GM21528 (cell line): ENCODE results near the gene ATP11A.
"Not testable (repeated sequence)": the region's sequence is repeated elsewhere in the genome, so short reads cannot be mapped to it uniquely, and the experiment has no call there.

Experiments used
- ATAC-seq: cut with Tn5 transposase; IDR thresholded peaks from one replicate; pipeline ENCODE4 v1.9.1; 2021; ENCODE audit warnings: mild to moderate bottlenecking, moderate library complexity; ENCODE audit not compliant: unreplicated experiment, low FRiP score

ATP11A gene

DNA sequence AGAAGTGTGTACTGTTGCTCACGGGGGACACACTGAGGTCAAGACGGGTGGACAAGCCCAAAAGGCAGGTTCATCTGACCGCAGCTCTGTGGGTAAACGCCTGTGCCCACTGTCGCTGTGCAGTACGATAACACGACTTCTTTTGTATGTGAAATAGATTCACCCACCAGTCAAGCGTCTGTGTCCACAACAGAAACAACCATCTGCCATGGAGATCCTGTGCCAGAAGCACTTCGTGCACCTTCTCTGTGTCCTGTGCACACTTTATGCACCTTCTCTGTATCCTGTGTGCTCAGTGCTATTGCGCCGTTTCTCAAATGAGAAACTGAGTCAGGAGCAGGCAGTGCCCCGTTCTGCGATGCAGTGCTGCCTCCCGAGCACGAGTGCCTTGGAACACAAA lies 138.9 kb downstream of the ATP11A start:
- no peak for ATAC-seq

DNA sequence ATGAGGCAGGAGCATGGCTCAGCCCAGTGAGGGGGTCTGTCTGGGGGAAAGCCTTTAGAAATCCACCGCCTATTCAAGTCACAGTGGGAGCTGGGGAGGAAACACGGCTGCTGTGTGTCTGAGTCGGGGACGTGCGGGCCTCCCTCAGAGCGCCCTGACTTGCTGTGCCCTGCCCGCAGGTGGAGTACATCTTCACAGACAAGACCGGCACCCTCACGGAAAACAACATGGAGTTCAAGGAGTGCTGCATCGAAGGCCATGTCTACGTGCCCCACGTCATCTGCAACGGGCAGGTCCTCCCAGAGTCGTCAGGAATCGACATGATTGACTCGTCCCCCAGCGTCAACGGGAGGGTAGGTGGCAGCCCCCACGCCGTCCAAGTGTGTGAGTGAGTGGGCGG lies 141.4 kb downstream of the ATP11A start:
- ATAC-seq, result no peak

- no peak for ATAC-seq
Observed at GRCh38 chr13:112831801-112832200, 142.0 kb downstream of the ATP11A start.

- no peak for ATAC-seq
Observed at GRCh38 chr13:112832811-112833210, 143.0 kb downstream of the ATP11A start.

DNA sequence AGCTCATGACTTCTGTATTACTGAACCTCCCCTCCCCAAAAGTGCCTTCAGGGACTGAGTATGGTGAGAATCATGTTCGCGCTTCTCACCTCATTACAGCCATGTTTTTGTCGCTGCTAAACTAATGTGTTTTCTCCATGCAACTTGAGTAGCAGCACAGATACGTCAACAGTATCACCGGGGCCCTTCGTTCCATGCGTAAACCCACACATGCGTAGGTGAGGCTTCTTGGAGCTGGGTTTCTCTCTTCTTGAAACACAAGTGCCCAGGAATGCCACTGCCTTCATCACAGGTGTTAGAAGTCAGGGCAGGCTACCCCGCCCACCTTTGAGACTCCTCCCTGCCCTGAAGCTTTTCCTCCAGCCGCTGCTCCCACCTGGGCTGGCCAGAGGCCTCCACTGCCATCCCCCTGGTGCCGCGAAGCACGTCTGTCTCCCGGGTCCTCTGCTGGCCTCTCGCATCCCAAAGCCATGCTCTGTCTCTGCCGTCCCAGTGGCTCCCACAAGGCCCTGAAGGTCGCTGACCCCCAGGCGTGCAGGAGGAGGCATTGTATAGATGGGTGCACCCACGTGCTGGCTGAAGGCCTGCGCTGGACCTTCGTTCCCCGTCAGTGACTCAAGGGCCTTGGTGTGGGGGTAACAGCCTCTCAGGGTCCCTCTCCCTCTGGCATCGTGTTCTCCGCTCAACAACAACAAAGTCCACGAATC lies 143.9 kb downstream of the ATP11A start:
- no peak for ATAC-seq

- no peak for ATAC-seq
Observed at GRCh38 chr13:112835344-112835743, 145.5 kb downstream of the ATP11A start.

DNA sequence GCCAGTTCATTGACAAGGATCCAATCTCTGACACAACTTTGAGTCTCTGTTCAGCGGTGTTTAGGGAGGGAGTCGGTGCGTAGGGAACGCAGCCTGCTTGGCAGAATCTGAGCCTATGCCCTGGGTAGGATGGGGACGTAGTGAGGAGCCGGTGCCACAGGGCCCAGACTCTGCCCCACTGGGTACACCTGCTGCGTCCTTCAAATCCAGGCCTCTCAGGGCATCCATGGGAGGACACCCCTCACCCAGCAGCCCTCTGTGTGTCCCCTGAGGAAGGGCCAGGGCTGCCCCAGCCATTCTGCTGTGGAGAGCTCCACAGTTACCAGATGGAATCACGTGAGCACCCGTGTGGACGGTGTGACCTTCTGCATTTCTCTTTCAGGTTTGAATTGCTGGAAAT lies 146.0 kb downstream of the ATP11A start:
- no peak for ATAC-seq

DNA sequence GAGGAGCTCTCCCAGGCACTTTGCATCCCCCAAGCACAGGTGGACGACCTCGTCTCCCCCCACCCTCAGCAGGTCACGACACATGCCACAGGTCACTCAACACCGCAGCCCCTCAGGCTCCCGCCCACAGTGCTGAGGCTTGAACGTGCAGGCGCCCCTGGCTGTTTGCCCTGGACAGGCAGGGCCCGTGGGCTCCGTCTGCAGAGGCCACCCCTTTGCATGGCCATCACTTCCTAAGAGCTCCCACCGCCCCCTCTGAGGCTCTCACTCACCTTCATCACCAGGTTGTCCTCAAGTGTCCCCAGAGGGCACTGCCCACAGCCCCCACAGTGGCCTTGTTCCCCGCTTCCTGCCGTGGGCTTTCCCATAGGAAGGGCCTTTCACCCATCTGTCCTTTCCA lies 147.1 kb downstream of the ATP11A start:
- ATAC-seq, result no peak

DNA sequence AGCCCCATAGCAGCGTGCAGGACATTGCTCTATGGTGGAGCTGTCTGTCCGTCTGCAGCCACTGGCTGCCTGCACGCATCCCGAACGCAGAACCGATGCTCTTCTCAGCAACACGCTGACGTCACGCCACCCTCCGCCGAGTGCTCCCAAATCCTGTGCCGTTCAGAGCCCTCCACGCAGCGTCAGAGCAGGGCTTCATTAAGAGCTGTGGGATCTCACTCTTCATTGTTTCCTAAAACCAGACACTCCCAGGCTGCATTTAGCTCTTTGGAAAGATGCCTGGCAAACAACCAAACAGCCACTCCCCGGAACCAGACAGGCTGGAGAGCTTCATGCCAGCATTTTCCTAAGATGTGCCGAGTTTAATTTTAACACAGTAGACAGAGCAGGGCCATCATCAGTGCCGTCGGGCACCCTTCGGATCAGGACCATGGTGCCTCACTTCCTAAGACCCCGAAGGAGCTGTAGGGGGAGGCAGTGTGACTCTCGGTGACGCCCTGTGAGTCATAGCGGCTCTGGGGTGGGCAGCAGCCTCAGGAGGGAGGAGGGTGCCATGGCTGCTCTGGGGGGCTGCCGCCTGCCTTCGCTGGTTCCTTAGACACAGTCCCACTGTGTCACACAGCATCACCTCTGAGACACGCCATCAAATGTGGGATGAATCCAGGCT lies 147.7 kb downstream of the ATP11A start:
- ATAC-seq, result no peak

DNA sequence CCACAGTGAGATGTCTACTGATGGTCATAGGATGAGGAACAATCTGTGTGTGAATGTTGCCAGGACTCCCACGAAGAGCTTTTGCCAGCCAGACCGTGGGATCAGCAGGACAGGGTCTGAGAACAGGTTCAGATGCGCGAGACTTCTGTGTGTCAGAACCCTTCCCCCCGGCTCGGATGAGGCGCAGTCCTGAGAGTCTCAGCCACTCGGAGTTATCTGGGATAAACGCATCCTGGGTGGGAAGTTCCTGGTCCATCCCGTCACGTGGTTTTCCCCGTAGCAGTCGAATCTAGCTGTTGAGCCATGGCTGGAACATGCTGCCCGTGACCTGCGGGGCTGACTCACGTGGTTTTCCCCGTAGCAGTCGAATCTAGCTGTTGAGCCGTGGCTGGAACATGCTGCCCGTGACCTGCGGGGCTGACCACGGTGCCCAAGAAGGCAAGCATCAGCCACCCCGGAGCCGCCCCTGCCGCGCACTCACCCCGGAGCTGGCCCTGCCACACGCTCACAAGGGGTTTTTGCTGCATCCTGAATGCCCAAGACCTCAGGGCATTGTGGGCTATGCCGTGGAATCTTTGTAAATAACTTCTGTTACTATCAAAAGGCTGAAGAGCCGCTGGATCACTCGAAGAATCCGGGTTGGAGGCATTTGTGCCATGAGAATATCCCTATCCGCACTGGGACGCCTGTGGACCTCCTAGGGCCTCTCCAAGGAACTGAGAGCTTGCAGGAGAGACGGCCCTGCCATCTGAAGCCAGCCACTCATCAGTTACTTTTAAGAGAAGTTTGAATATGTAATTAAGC lies 148.4 kb downstream of the ATP11A start:
- ATAC-seq, result no peak

- no peak for ATAC-seq
Observed at GRCh38 chr13:112838842-112839117, 148.9 kb downstream of the ATP11A start.

DNA sequence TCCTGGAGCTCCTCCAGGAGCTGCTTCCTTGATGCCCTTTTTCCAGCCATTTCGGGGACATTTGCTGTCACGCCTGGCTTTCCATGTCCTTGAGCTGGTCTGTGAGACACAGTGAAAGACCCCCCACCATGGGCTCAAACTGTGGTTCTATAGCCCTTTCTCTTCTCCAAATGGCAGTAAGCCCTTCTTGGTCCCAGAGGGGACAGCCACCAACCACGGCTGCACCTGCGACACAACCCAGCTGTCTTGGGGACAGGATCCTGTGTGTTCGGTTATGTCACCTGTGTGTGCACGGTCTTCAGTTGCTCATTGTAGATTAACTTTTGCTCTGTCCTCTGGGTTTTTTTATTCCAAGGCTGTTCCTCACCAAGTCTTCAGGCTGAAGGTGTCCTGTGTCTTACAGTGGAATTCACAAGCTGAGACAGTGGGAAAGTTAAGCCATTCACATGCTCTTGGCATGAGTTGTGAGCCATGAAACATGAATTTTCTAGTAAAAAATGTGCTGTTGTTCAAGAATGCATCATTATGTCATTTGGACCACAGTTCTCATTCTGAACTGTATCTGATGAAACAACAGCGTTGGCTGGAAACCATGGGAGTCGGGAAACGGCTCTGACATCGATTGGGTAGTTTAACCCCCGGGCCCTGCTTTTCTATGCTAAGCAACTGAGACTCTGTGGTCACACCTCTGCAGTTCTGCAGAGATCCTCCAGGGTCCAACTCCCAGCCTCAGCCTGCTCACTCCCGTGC lies 149.7 kb downstream of the ATP11A start:
- no peak for ATAC-seq

DNA sequence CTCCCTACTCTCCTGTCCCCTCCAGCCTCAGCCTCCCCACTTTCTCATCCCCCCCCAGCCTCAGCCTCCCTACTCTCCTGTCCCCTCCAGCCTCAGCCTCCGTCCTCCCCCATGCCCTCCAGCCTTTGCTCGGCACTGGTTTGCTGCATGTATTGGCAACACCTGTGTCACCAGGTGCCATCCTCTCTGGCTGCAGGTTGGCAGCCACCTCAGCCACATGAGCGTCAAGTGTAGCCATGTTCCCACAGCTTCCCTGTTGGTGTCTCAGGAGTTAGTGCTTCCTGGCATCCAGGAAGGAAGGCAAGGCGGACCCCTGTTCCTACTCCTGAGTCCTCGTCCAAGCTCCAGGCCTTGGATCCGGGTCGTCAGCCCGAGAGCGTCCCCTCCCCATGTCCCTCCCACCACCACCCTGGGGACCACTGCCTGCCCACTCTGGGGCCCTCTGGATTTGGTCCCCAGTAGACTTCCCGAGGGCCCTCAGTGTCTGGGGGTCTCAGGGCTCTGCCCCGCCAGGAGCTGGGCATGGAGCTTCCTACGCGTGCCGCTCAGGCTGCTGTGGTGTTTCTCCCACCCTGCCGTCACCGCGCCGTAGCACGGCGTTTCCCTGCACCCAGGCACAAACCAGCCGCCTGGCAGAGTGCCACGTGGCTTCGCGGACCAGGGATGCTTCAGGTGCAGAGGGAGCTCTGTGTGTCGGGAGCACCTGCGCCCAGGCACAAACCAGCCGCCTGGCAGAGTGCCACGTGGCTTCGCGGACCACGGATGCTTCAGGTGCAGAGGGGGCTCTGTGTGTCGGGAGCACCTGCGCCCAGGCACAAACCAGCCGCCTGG lies 150.8 kb downstream of the ATP11A start:
- no peak for ATAC-seq

GRCh38 chr13:112841303-112842015 lies 151.6 kb downstream of the ATP11A start:
- not testable (repeated sequence) for ATAC-seq

GRCh38 chr13:112842343-112842856 lies 152.6 kb downstream of the ATP11A start:
- no peak for ATAC-seq

DNA sequence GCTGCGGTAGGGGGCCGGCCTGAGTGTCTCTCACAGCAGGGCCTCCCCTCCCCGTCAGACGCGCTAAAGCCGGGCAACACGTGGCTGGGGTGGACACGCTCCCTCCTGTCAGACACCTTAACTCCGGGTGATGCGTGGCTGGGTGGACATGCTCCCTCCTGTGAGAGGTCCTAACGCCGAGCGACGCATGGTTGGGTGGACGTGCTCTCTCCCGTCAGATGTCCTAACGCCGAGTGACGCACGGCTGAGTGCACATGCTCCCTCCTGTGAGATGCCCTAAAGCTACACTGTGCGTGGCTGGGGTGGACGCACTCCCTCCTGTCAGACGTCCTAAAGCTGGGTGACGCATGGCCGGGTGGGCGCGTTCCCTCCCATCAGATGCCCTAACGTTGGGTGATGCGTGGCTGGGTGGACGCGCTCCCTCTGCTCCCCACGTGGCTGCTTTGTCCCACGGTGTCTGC lies 153.1 kb downstream of the ATP11A start:
- ATAC-seq, result no peak

DNA sequence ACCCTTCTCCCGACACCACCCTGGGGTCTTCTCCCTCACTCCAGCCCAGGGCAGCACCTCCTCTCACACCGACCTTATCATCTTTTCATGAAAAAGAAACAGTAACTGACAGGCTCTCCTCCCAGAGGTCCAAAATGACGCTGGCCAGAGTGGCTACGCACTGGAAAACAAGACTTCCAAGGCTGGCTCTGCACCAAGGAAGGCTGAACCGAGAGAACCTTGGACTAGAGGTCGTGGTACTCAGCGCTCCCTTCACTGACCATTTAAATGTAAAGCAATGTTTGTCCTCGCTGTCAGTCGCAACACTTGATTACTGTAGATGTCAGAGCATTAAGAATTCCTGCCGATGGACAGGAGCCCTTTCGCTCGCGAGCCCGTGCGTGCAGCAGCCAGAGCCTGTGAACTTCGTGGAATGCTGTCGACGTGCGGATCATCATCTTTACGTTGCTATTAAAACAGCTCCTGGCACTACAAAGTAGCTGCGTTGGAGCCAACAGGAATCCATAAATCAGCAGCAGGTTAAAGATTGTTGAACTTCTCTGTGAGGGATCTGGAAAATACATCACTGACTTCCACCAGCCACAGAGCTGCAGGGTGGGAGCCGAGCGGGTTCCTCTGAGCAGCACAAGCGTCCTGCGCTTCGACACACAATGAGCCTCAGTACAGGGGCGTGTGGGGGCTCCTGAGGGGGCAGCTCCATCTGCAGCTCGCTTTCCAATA lies 153.7 kb downstream of the ATP11A start:
- no peak for ATAC-seq

- no peak for ATAC-seq
Observed at GRCh38 chr13:112844411-112844810, 154.6 kb downstream of the ATP11A start.

DNA sequence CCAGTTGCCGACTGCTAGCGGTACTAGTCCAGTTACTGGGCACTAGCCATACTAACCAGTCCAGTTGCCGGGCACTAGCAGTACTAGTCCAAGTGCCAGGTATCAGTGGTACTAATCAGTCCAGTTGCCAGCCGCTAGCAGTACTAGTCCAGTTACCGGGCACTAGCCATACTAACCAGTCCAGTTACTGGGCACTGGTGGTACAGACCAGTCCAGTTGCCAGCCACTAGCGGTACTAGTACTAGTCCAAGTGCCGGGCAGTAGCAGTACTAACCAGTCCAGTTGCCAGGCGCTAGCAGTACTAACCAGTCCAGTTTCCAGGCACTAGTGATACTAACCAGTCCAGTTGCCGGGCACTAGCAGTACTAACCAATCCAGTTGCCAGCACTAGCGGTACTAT lies 155.0 kb downstream of the ATP11A start:
- no peak for ATAC-seq
